Measurements from ENCODE around the gene SMAP1.

GRCh38 chr6:70629929-70630328 is 37.8 kb upstream of the SMAP1 start:
- TF ChIP-seq CTCF (IDR thresholded peaks at IDR 0.05) (no peak), POLR2A (IDR thresholded peaks at IDR 0.05) (no peak)

All from adrenal gland (tissue), 5 donors.